CD8-positive, alpha-beta memory T cell (primary cell): ENCODE measurements around the gene ZFPM1. TPM values are rescaled to one million over a fixed set of nuclear protein-coding genes. Genes with fewer than 3 reads are reported as not detected.
A peak's percentile ranks its signal among the peaks of the same experiment; 100 is the strongest.

Experiments
- CTCF ChIA-PET: fragments of 350-600 bp; sonication (Branson Sonifier 250); formaldehyde crosslinking; loops from one replicate; lab custom pipeline; 2021; ENCODE audit warnings: antibody characterized with exemption; lab: Charles Lee
- POLR2A ChIA-PET: fragments of 350-600 bp; sonication (Branson Sonifier 250); formaldehyde crosslinking; loops from one replicate; lab custom pipeline; 2021; ENCODE audit warnings: antibody characterized with exemption; lab: Charles Lee
- DNase-seq, 5 donors: peaks; one replicate each; pipeline versions ENCODE4 v3.0.0 to v3.0.0-alpha.2; 2020 to 2022; ENCODE audit warnings: mixed read lengths in 1 of 5
- H3K27ac ChIP-seq: one replicate; pipeline ENCODE4 v1.7.0; 2013; ENCODE audit warnings: low read depth, mild to moderate bottlenecking, low read length, moderate library complexity
- H3K27me3 ChIP-seq: 2 replicates; pipeline ENCODE4 v1.7.0; 2013; ENCODE audit warnings: low read length, mild to moderate bottlenecking; ENCODE audit not compliant: insufficient read depth, poor library complexity, severe bottlenecking
- H3K36me3 ChIP-seq: 2 replicates; pipeline ENCODE4 v1.7.0; 2013; ENCODE audit warnings: mild to moderate bottlenecking, low read length, moderate library complexity; ENCODE audit not compliant: insufficient read depth
- H3K4me1 ChIP-seq: 2 replicates; pipeline ENCODE4 v1.7.0; 2013; ENCODE audit warnings: mild to moderate bottlenecking, low read length, moderate library complexity; ENCODE audit not compliant: insufficient read depth
- H3K4me3 ChIP-seq: 2 replicates; pipeline ENCODE4 v1.7.0; 2013; ENCODE audit warnings: mild to moderate bottlenecking, low read length
- H3K9me3 ChIP-seq: 2 replicates; pipeline ENCODE4 v1.7.0; 2013; ENCODE audit warnings: mild to moderate bottlenecking, low read length
- H3K27ac Mint-ChIP-seq, 8 donors: one replicate each; pipeline ENCODE4 v1.8.0; 2020 to 2021; ENCODE audit warnings: mixed read lengths in 8 of 8, mild to moderate bottlenecking in 6 of 8, inconsistent platforms in 3 of 8, moderate library complexity in 3 of 8
- H3K27me3 Mint-ChIP-seq, 2 donors: one replicate each; pipeline ENCODE4 v1.8.0; 2020 to 2021; ENCODE audit warnings: mixed read lengths in 2 of 2, mild to moderate bottlenecking in 1 of 2, moderate library complexity in 1 of 2
- H3K36me3 Mint-ChIP-seq, 3 donors: one replicate each; pipeline ENCODE4 v1.8.0; 2020 to 2021; ENCODE audit warnings: mixed read lengths in 3 of 3, inconsistent platforms in 1 of 3, mild to moderate bottlenecking in 1 of 3
- H3K4me1 Mint-ChIP-seq, 3 donors: one replicate each; pipeline ENCODE4 v1.8.0; 2020 to 2021; ENCODE audit warnings: mixed read lengths in 3 of 3, inconsistent platforms in 1 of 3, mild to moderate bottlenecking in 1 of 3
- H3K4me3 Mint-ChIP-seq, 7 donors: one replicate each; pipeline ENCODE4 v1.8.0; 2020 to 2021; ENCODE audit warnings: mixed read lengths in 7 of 7, mild to moderate bottlenecking in 6 of 7, moderate library complexity in 4 of 7, inconsistent platforms in 2 of 7
- H3K9me3 Mint-ChIP-seq, 5 donors: one replicate each; pipeline ENCODE4 v1.8.0; 2020 to 2022; ENCODE audit warnings: mixed read lengths in 5 of 5, mild to moderate bottlenecking in 3 of 5, moderate library complexity in 2 of 5, inconsistent platforms in 1 of 5
- polyA plus RNA-seq: library from polyadenylated mRNA; unstranded; fragments of 300-500 nt; fragmentation: Illumina TruSeq; gene quantifications from one replicate; pipeline ENCODE4 v1.2.3, GENCODE V29; 2021
- total RNA-seq, 2 experiments: library from RNA; stranded (reverse); gene quantifications; one replicate each; pipeline ENCODE4 v1.2.3, GENCODE V29; 2021

The ZFPM1 gene
- total and polyA plus RNA-seq, 3 experiments from 2014 or later, result 0.71 to 16.7 (median 15.5) TPM

- Mint-ChIP-seq H3K27ac (no peak overlapping the region), H3K4me3 (no peak overlapping the region), H3K9me3 (no peaks in the 10 kb centered on the region), H3K27me3 (no peaks in the 10 kb centered on the region), H3K4me1 (no peaks in the 10 kb centered on the region), H3K36me3 (peaks cover 0 to 17% (median 2%) of the 10 kb centered on the region in 3 donors)
- Histone ChIP-seq H3K27ac (peak overlapping the region; percentile 51), H3K9me3 (no peaks in the 10 kb centered on the region), H3K4me3 (no peak overlapping the region), H3K36me3 (no peaks in the 10 kb centered on the region), H3K27me3 (no peaks in the 10 kb centered on the region), H3K4me1 (no peaks in the 10 kb centered on the region)
- CTCF ChIA-PET, result no interaction called here
- POLR2A ChIA-PET, result no interaction called here
- DNase-seq, result no peak
These were observed 38.7 kb downstream of the ZFPM1 start for GRCh38 chr16:88491560-88492310.

- CTCF ChIA-PET, result interaction anchor here (1.6 kb wide), 1 partner anchor 56 kb away, joined by 3 read pairs; no protein-coding TSS in a partner anchor
- no peak for DNase-seq
- Mint-ChIP-seq H3K36me3 (peaks cover 0 to 10% (median 0%) of the 10 kb centered on the region in 3 donors), H3K27ac (no peak overlapping the region), H3K4me3 (no peak overlapping the region), H3K27me3 (no peaks in the 10 kb centered on the region), H3K9me3 (no peaks in the 10 kb centered on the region), H3K4me1 (no peaks in the 10 kb centered on the region)
- Histone ChIP-seq H3K27me3 (no peaks in the 10 kb centered on the region), H3K4me3 (no peak overlapping the region), H3K9me3 (no peaks in the 10 kb centered on the region), H3K4me1 (no peaks in the 10 kb centered on the region), H3K36me3 (no peaks in the 10 kb centered on the region), H3K27ac (no peak overlapping the region)
- POLR2A ChIA-PET, result no interaction called here
These were observed 40.8 kb downstream of the ZFPM1 start for GRCh38 chr16:88493879-88494278.

GRCh38 chr16:88494335-88495154 is 41.5 kb downstream of the ZFPM1 start:
- Mint-ChIP-seq H3K27me3 (no peaks in the 10 kb centered on the region), H3K4me1 (no peaks in the 10 kb centered on the region), H3K36me3 (peaks cover 0 to 9% (median 0%) of the 10 kb centered on the region in 3 donors), H3K9me3 (peaks cover 0 to 2% (median 0%) of the 10 kb centered on the region in 5 donors), H3K27ac (peak overlapping the region in 1 of 8 donors; percentile 80), H3K4me3 (no peak overlapping the region)
- no peak overlapping the region for H3K4me3 ChIP-seq
- H3K27me3 ChIP-seq, result no peaks in the 10 kb centered on the region
- no peaks in the 10 kb centered on the region for H3K36me3 ChIP-seq
- H3K9me3 ChIP-seq, result no peaks in the 10 kb centered on the region
- H3K4me1 ChIP-seq, result no peaks in the 10 kb centered on the region
- CTCF ChIA-PET, result interaction anchor here (1.6 kb wide), 1 partner anchor 57 kb away, joined by 3 read pairs; no protein-coding TSS in a partner anchor
- POLR2A ChIA-PET, result no interaction called here
- no peak for DNase-seq
- no peak overlapping the region for H3K27ac ChIP-seq

DNA sequence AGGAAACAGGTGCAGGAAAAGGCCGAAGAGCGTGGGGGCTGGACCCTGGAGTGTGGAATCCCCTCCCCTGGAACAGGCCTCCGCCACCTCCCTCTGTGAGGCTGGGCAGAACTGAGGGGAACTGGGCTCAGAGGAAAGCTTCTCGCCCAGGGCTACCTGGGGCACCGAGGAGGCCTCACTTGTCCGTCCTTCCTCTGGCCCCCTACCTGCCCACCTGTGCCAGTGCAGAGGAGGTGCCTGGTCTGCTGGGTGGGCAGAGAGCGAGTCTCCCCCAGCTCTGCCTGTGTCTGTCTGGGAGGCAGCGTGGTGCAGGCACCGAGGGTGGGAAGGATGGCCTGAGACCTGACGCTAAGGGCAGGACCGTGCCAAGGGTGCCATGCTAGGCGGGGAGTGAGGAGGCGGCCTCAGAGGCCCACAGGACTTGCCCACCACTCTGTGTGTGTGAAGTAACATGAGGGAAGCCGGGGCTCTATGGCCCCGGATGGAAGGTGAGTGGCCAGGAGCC is 42.2 kb downstream of the ZFPM1 start:
- no peak for DNase-seq
- ChIA-PET CTCF (no interaction called here), POLR2A (no interaction called here)
- Histone ChIP-seq H3K4me1 (no peaks in the 10 kb centered on the region), H3K4me3 (no peak overlapping the region), H3K9me3 (no peaks in the 10 kb centered on the region), H3K27ac (no peak overlapping the region), H3K36me3 (no peaks in the 10 kb centered on the region), H3K27me3 (no peaks in the 10 kb centered on the region)
- H3K36me3 Mint-ChIP-seq, result peaks cover 0 to 6% (median 0%) of the 10 kb centered on the region in 3 donors
- H3K27ac Mint-ChIP-seq, result peak overlapping the region in 2 of 8 donors; percentile 38 to 80
- no peak overlapping the region for H3K4me3 Mint-ChIP-seq
- H3K4me1 Mint-ChIP-seq, result no peaks in the 10 kb centered on the region
- no peaks in the 10 kb centered on the region for H3K27me3 Mint-ChIP-seq
- peaks cover 0 to 2% (median 0%) of the 10 kb centered on the region in 5 donors for H3K9me3 Mint-ChIP-seq

DNA sequence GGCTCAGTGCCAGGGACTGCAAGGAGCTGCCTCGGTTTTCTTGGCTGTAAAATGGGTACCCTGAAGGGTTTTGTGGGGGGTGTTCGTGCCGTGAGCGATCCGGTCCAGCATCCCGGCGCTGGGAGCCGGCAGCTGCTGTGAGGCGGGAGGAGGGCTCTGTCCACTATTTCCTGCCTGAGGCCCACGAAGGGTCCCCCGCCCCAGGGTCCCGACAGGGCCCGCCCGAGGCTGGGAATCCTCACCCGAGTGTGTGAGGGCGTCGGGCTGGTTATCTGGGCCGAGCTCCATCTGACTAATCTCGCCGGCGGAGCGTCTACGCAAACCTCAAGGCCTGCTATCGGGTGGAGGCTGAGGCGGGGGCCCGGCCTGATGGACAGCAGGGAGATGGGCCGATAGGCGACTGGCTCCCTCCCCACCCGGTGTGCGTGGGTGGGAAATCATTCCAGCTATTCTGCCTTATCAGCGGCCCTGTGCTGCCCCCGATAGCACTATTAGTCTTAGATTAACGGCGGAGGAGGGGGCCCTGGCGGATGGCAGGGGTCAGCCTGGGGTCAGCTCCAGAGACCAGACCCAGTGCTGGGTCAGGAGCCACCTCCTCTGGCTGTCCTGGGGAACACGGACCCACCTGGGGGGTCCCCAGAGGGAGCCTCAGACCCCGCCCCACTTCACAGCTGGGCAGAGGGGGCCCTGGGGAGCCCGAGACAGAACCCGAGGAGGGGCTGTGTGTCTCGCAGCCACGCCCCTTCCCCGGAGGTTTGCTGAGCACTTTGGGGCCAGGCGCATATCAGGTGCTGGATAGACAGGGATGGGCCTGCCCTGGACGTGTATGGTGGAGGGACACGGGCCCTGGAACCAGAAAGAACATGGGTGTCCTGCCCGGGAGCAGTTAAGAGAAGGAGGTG is 44.7 kb downstream of the ZFPM1 start:
- H3K27me3 ChIP-seq, result no peaks in the 10 kb centered on the region
- H3K9me3 Mint-ChIP-seq, result peaks cover 0 to 4% (median 0%) of the 10 kb centered on the region in 5 donors
- ChIA-PET CTCF (no interaction called here), POLR2A (no interaction called here)
- H3K4me1 Mint-ChIP-seq, result peaks cover 0 to 2% (median 2%) of the 10 kb centered on the region in 3 donors
- H3K4me1 ChIP-seq, result no peaks in the 10 kb centered on the region
- DNase-seq, result no peak
- no peaks in the 10 kb centered on the region for H3K9me3 ChIP-seq
- peaks cover 0 to 2% of the 10 kb centered on the region in 2 donors for H3K27me3 Mint-ChIP-seq
- no peak overlapping the region for H3K4me3 Mint-ChIP-seq
- H3K36me3 Mint-ChIP-seq, result peaks cover 0 to 4% (median 0%) of the 10 kb centered on the region in 3 donors
- no peaks in the 10 kb centered on the region for H3K36me3 ChIP-seq
- H3K27ac Mint-ChIP-seq, result no peak overlapping the region
- no peak overlapping the region for H3K4me3 ChIP-seq
- no peak overlapping the region for H3K27ac ChIP-seq

GRCh38 chr16:88498576-88499208 is 45.6 kb downstream of the ZFPM1 start:
- H3K9me3 ChIP-seq, result no peaks in the 10 kb centered on the region
- H3K36me3 ChIP-seq, result no peaks in the 10 kb centered on the region
- Mint-ChIP-seq H3K9me3 (peaks cover 0 to 4% (median 0%) of the 10 kb centered on the region in 5 donors), H3K27me3 (peaks cover 0 to 2% of the 10 kb centered on the region in 2 donors), H3K27ac (peak overlapping the region in 2 of 8 donors; percentile 54 to 68), H3K4me3 (no peak overlapping the region), H3K36me3 (peaks cover 0 to 4% (median 0%) of the 10 kb centered on the region in 3 donors), H3K4me1 (peaks cover 0 to 2% (median 2%) of the 10 kb centered on the region in 3 donors)
- H3K4me3 ChIP-seq, result no peak overlapping the region
- no peaks in the 10 kb centered on the region for H3K27me3 ChIP-seq
- no peaks in the 10 kb centered on the region for H3K4me1 ChIP-seq
- CTCF ChIA-PET, result no interaction called here
- H3K27ac ChIP-seq, result no peak overlapping the region
- POLR2A ChIA-PET, result no interaction called here
- DNase-seq, result no peak

DNA sequence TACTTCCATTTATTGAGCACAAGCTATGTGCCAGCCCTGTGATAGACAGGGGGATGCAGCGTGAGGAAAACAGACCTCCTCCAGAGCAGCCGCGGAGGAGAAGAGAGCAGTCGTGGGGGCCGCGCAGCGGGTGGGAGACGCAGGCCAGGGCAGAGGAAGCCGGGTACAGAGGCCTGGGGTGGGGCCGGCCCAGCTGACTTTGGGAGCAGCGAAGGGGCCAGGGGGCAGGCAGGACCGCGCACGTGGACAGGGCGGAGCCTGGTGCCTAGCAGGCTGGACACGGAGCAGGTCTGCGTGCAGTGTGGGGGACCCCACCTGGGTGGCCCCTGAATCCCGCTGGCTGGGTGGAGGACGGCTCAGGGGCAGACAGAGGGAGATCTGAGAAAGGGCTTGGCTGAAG is 46.2 kb downstream of the ZFPM1 start:
- H3K4me1 Mint-ChIP-seq, result peaks cover 0 to 2% (median 2%) of the 10 kb centered on the region in 3 donors
- H3K27me3 Mint-ChIP-seq, result peaks cover 0 to 2% of the 10 kb centered on the region in 2 donors
- no peak overlapping the region for H3K4me3 ChIP-seq
- no peaks in the 10 kb centered on the region for H3K9me3 ChIP-seq
- H3K9me3 Mint-ChIP-seq, result peaks cover 0 to 4% (median 0%) of the 10 kb centered on the region in 5 donors
- no peak for DNase-seq
- ChIA-PET POLR2A (no interaction called here), CTCF (no interaction called here)
- H3K36me3 ChIP-seq, result no peaks in the 10 kb centered on the region
- H3K27ac ChIP-seq, result no peak overlapping the region
- no peaks in the 10 kb centered on the region for H3K27me3 ChIP-seq
- H3K4me1 ChIP-seq, result peaks cover under 1% of the 10 kb centered on the region
- H3K4me3 Mint-ChIP-seq, result no peak overlapping the region
- peaks cover 0 to 2% (median 0%) of the 10 kb centered on the region in 3 donors for H3K36me3 Mint-ChIP-seq
- no peak overlapping the region for H3K27ac Mint-ChIP-seq
